Right lobe of liver (tissue), 4 donors: ENCODE data around the gene MAS1L.

Source experiments
- CTCF ChIP-seq, 4 donors: fragments of 200-600 bp in 3 of 4; fragments of 450-650 bp in 1 of 4; IDR thresholded peaks; one replicate each; pipeline versions ENCODE4 v1.5.1 to v1.8.0; 2016 to 2022; ENCODE audit warnings: antibody characterized with exemption in 4 of 4, mild to moderate bottlenecking in 2 of 4
- POLR2A ChIP-seq: fragments of 450-650 bp; IDR thresholded peaks from one replicate; pipeline ENCODE4 v1.6.1; 2017; ENCODE audit warnings: antibody characterized with exemption, mild to moderate bottlenecking
- donor health status: DM: no; HTN: no; CAD: no.
- donor health status: DM: no; HTN: no; CAD: no.
- donor health status: DM: no; HTN: yes; CAD: no.

- TF ChIP-seq CTCF (IDR thresholded peaks at IDR 0.05) (no peak), POLR2A (no peak)
Measured at GRCh38 chr6:29442719-29443118, 45.0 kb downstream of the MAS1L start.
